ENCODE measurements around the gene STARD5.

STARD5 gene

GRCh38 chr15:81322676-81323253 is 1.2 kb downstream of the STARD5 start:
- no peak for DNase-seq (ENCODE audit: extremely low read depth, low read depth)
- TF ChIP-seq CTCF (IDR thresholded peaks at IDR 0.05; ENCODE audit: low read depth, low read length): no peak

GRCh38 chr15:81321667-81322066 is 2.3 kb downstream of the STARD5 start:
- DNase-seq (ENCODE audit: extremely low read depth, low read depth): no peak

GRCh38 chr15:81317642-81318017 is 6.3 kb downstream of the STARD5 start:
- no peak for DNase-seq (ENCODE audit: extremely low read depth, low read depth)
- TF ChIP-seq CTCF (IDR thresholded peaks at IDR 0.05; ENCODE audit: low read depth, low read length): no peak

More at GRCh38 chr15:81321667-81322066, 2.3 kb downstream of the STARD5 start:
- TF ChIP-seq CTCF (IDR thresholded peaks at IDR 0.05; ENCODE audit: low read depth, low read length): no peak

GRCh38 chr15:81316267-81316666 is 7.7 kb downstream of the STARD5 start:
- no peak for DNase-seq (ENCODE audit: extremely low read depth, low read depth)
- no peak for TF ChIP-seq CTCF (IDR thresholded peaks at IDR 0.05; ENCODE audit: low read depth, low read length)

GRCh38 chr15:81315452-81316175 is 8.3 kb downstream of the STARD5 start:
- TF ChIP-seq CTCF (IDR thresholded peaks at IDR 0.05; ENCODE audit: low read depth, low read length): no peak
- DNase-seq (ENCODE audit: extremely low read depth, low read depth): no peak

GRCh38 chr15:81314378-81314777 is 9.6 kb downstream of the STARD5 start:
- no peak for TF ChIP-seq CTCF (IDR thresholded peaks at IDR 0.05; ENCODE audit: low read depth, low read length)

GRCh38 chr15:81313686-81314085 is 10.3 kb downstream of the STARD5 start:
- DNase-seq (ENCODE audit: extremely low read depth, low read depth): no peak
- TF ChIP-seq CTCF (IDR thresholded peaks at IDR 0.05; ENCODE audit: low read depth, low read length): no peak

More at GRCh38 chr15:81314378-81314777, 9.6 kb downstream of the STARD5 start:
- DNase-seq (ENCODE audit: extremely low read depth, low read depth): no peak
